GM19035 (cell line): ENCODE measurements around the gene FAU.
A peak's percentile ranks its signal among the peaks of the same experiment; 100 is the strongest.

Experiments used
- ATAC-seq: cut with Tn5 transposase; IDR thresholded peaks from one replicate; pipeline ENCODE4 v1.9.1; 2021; ENCODE audit not compliant: unreplicated experiment

FAU gene

DNA sequence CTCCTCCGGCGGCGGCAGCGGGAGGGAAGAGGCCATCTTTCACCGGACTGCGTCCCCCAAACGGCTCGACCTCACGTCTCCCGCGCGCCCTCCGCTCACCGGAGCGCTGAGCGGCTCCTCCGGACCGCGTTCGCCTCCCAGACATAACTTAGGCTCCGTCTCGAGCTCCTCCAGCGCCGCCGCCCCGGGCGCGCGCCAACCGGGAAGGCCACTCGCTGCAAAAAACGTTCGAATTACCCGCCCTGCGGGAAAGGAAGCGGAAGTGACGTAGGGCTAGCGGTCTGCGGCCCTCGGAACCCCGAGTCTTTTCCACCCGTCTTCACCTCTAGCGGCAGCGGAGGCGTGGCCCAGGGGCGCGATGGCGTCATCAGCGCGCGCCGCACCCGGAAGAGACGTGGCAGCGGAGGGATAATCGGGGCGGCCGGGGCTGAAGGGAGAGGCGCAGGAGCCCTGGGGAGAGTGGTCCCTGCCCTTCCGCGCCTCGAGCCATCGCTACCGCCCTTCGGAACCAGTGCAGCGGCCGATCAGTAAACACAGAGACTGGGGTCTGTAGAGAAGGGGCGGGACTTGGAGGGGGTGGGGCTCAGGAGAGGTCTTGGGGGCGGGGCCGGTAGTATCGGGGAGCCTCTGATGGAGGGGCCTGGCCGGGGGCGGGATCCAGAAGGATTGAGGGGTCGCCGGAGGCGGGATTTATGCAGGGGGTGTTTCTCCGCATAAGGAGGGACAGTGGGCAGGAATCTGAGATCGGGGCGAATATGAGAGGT, 37.9 kb downstream of the FAU start, which contains the start of the genes CDCA5 and ZFPL1:
CDCA5 (minus strand) TSS at position 207 of the 764 bp plus-strand sequence; CDS start at position 145, 62 bp downstream.
ZFPL1 (plus strand) TSS at position 389 of the 764 bp plus-strand sequence. CDS start 477 bp downstream, outside the sequence.
- peak; percentile 88 for ATAC-seq

DNA sequence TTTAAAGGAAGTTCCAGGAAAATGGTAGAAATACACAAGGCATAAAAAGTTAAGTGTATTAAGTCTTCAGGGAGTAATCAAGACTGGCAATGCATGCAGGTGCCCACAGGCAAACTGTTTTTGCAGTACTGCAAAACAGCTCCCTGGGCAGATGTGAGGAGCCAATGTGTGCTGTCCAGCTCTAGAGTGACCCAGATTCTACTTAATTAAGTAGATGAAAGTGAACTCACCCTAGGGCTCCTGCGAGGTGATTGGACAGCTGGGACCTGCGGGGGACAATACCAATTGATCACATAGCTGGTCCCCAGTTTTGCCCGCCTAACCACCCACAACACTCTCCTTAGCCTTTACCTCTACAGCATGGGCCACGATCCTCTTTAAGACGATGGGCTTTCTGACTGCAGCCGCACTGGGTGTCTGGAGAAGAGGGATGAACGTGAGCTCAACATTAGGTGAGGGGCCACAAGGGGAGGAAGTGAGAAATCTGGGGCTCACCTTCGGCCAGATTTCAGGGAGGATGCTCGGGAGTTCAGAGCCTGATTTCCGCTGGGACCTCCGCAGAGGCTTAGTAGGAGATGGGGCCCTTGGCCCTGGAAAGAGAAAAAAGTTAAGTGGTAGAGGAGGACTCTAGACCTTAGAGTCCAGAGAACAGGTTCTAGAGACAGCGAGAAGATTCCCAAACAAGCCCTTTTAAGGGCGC, 38.6 kb downstream of the FAU start:
- peak; percentile 18 for ATAC-seq

DNA sequence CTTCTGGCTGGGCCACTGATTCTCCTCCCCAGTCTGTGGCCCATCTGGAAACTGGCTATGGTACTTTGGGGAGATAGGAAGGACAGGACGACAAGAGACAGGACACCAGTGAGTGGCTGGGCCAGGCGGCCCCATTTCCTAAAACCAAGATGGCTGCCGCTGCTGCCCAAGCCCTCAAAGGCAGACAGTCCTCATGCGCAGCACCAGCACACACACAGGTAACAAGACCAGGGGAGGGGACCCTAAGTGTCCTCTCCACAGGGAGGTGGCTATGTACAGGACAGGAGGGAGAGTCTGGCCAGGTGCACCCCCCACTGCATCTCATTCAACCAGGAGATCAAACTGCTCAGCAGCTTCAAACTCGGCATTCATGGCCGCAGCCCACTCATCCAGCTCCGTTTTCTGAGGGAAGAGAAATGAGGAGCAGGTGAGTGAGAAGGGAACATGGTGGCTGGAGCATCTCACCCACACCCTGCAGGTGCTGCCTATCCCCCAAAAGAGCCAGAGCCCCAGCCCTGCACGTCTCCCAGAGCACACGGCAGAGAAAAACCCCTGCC, 43.1 kb downstream of the FAU start:
- no peak for ATAC-seq

DNA sequence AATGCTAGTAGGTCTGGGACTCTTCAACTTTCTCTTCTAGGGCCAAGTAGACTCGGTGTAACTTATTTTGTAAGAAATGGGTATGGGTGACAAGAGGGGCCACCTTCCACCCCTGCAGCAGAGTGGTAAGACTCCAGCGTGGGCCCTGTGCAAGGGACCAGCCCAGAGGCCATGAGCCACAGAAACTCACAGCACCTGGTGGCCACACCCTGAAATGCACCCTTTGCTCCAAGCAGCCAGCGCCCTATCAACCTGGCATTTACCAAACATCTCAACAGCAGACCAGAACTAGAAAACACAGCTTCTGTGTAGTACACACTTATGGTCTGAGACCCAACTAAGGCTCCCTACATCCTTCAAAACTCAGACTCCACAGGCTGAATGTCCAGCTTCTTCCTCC, 43.8 kb downstream of the FAU start:
- ATAC-seq = no peak

DNA sequence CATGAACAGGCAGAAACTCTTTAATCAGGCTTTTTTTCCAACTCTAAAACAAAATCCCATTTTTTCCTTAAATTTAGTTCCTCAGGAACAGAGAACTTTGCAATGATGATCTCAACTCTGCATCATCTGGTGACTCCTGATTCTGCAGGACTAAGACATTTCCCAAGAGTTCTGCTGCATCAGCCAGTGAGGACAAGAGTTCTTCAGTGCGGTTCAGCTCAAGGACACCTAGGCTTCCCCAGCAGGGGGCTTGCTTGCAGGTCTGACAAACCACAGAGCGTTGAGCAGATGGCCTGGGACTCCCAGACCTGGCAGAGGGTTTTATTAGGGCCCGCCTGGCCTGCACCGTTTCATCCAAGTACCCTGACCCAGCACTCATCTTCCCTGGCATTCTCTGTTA, 44.5 kb downstream of the FAU start:
- ATAC-seq = no peak

DNA sequence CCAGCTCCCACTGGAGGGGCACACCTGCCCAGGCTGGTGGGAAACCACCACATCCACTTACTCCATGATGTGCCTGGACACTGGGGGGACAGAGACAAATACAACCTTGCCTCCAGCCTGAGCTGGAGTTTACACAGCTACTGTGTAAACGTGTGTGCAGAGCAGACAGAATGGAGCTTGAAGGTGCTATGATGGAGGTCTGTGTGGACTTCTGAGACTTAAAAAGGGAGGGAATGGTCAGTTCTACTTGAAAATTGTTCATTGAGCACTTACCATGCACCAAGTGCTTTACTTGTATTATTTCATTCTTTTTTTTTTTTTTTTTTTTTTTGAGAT, 49.3 kb downstream of the FAU start:
- ATAC-seq = no peak

DNA sequence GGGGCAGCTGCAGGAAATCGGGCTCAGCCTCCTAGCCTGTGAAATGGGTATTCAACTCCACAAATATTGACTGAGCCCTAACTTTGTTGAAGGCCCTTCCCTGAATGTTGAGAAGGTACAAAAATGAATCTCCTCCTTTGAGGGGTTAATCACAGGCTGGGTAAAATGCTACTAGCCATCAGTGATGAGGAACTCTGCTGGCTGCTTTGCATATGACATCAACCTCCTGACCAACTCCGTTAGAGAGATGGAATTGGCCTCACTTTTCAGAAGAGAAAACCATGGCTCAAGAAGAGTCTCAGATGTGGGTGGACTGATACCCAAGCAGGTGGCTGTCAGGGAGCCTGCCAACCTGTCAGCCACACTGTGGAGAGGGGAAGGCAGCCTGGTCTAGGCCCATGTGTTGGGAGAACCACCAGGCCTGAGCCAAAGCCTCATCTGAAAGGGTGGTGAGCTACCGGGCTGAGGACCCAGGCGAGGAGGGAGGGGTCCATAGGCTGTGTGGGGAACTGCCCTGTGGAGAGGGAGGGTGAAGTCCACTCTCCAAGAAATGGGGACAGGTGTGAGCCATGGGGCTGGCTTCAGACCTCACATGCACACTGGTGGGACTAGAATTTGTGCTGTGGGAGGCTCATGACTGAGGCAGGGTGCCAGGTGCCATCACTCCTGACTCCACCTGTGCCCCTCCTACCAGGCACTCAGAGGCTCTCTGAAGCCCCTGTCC, 49.9 kb downstream of the FAU start:
- no peak for ATAC-seq
